ENCODE results near the gene TRIM17.

GRCh38 chr1:228376262-228376628, 40.4 kb downstream of the TRIM17 start:
- TF ChIP-seq, protein P1, sequence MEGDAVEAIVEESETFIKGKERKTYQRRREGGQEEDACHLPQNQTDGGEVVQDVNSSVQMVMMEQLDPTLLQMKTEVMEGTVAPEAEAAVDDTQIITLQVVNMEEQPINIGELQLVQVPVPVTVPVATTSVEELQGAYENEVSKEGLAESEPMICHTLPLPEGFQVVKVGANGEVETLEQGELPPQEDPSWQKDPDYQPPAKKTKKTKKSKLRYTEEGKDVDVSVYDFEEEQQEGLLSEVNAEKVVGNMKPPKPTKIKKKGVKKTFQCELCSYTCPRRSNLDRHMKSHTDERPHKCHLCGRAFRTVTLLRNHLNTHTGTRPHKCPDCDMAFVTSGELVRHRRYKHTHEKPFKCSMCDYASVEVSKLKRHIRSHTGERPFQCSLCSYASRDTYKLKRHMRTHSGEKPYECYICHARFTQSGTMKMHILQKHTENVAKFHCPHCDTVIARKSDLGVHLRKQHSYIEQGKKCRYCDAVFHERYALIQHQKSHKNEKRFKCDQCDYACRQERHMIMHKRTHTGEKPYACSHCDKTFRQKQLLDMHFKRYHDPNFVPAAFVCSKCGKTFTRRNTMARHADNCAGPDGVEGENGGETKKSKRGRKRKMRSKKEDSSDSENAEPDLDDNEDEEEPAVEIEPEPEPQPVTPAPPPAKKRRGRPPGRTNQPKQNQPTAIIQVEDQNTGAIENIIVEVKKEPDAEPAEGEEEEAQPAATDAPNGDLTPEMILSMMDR (IDR thresholded peaks at IDR 0.05) = no peak
- no peak for TF ChIP-seq POLR2A (IDR thresholded peaks at IDR 0.05)
- no peak for TF ChIP-seq POLR2AphosphoS5 (IDR thresholded peaks at IDR 0.05; ENCODE audit: insufficient read depth in 1 of 2, low read depth in 1 of 2)

Data from vagina (tissue), 2 donors.